Measurements from ENCODE around the gene PARS2.

Gene PARS2

GRCh38 chr1:54768093-54768492, 3.8 kb upstream of the PARS2 start:
- DNase-seq, result no peak

- no peak for DNase-seq
Observed at GRCh38 chr1:54767526-54767925, 3.2 kb upstream of the PARS2 start.

DNA sequence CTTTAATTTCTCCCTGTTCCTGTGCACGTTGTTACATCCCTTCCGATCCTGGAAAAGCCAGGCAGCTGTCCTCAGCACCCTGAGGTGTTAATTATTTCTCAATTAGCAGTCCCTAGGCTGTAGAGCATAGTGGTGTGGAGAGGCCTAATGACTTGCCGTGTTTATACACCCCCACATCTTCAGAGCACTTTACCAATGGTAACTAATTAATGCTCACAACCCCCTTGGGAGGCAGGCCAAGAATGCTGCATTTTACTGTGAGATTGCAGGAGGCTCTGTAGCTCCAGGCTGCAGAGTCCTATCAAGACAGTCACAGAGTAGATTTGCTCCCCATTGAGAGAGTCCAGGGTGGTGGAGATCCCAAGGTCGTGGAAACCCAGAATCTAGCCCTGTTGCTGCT, 2.4 kb upstream of the PARS2 start:
- no peak for DNase-seq

- DNase-seq, result no peak
Observed at GRCh38 chr1:54764922-54765561, 719 bp upstream of the PARS2 start.

GRCh38 chr1:54763816-54764132, 549 bp downstream of the PARS2 start:
- no peak for DNase-seq

- DNase-seq, result no peak
Observed at GRCh38 chr1:54758678-54759348, 5.5 kb downstream of the PARS2 start.

DNA sequence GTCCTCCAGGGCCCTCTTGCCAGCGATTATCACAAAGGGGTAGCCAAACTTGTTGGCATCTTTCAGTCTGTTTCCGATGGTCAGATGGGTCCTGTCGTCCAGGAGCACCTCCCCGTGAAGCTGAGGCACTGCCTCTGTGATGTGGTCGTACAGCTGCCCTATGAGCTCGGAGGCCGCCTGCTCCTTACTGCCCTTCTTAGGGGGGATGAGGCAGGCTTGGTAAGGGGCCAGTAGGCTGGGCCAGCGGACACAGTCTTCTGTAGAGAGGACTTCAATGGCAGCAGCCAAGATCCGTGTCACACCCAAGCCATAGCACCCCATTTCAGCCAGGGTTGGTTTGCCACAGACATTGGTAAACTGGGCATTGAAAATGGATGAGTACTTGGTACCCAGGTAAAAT, 6.5 kb downstream of the PARS2 start:
- no peak for DNase-seq

- DNase-seq, result no peak
Observed at GRCh38 chr1:54754486-54755285, 9.6 kb downstream of the PARS2 start.

GRCh38 chr1:54754045-54754444, 10.3 kb downstream of the PARS2 start:
- DNase-seq, result no peak

GRCh38 chr1:54751426-54751825, 12.9 kb downstream of the PARS2 start:
- no peak for DNase-seq

DNA sequence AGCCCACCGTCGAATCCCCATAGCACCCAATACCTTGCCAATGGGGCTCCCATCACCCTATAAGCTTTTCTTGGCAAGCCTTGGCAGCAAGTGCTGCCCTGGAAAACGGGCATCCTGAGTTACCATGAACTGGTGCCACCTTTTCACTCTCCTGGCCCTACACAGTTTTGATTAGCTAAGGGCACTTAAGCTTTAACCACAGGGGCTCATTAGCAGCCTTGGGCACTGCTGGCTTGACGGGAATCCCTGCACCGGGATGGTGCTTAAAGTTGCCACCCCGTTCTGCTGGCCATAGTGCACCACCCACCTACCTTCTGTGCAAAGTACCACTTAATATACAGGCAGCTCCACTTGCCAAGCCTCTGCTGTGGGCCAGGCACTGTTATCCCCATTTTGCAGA, 13.7 kb downstream of the PARS2 start:
- DNase-seq, result no peak

DNA sequence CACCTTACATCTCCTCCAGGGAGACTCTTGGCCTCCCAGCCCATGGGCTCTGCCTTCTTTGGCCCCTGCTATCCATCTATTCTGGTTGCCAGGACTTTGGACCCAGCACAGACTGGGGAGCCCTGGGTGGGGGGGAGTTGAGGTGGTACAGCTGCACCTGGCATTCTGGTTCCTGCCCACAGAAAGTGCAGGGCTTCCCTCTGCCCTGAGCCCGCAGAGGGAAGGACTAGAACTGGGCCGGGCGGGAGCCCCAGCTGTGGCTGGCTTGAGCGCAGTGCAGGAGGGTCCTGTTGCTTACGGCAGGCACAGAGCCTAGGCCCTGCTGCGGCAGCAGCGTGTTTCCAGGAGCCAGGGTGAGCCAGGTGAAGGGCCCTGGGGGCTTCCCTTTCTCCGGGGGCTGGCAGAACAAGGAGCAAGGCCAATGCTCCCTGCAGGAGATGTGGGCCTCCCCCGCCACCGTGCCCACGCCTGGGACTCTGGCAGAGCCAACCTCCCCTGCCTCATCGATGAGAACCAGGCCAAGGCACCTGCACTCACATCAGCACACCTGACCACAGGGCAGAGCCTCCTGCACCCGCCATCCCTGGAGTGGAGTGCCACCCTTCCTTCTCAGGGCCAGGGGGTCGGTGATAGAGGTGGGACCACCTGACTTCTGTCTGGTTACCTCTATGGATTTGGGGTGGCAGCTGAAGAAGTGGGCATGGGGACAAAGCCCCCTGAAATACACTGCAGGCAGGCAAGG, 16.1 kb downstream of the PARS2 start:
- DNase-seq, result no peak

DNA sequence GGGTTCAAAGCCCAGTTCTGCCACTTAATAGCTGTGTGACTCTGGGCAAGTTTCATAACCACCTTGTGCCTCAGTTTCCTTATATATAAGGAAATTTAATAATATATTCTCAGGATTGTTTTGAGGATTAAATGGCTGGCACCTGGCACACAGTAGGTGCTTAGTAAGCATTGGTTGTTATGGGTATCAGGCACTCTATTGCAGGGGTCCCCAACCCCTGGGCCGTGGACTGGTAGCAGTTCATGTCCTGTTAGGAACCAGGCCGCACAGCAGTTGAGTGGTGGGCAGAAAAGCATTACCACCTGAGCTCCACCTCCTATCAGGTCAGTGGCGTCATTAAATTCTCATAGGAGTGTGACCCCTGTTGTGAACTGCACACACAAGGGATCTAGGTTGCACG, 18.5 kb downstream of the PARS2 start:
- DNase-seq, result no peak

GRCh38 chr1:54745274-54745673, 19.0 kb downstream of the PARS2 start:
- no peak for DNase-seq

GRCh38 chr1:54744696-54745095, 19.6 kb downstream of the PARS2 start:
- DNase-seq, result no peak

DNA sequence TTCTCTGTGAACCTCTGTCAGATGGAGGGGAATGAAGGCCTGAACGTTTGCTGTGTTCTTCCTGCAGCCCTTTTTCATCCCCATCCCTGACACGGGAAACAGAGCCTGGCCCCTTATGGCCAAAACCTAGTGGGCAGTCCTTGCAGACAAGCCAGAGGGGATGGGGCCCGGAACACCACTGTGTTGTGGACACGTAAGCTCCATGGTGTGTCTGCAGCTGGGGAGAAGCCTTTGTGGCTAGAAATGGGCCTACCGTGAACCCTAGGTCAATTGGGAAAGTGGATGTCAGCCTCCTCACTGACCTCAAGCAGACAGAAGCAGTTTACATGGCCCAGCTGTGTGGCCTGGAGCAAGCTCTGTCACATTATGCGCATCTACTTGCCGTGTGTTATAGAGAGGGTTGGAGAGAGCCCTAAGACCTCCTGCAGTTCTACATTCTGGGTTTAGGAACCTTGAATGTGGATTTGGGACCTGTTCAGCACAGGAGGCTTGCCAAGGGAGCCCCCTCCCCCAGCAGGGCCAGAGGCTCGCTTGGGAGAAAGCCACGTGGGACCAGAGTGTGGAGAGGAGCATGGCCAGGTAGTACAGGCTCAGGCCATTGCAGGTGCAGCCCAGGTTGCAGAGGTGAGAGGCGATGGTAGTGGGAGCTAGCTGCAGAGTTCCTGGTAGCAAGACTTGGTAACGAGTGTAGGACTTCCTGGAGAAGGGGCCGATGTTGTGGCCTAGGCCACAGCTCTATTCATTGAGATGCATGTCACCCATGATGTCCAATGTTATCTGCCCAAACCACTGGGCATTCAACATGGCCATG, 20.7 kb downstream of the PARS2 start:
- DNase-seq, result no peak

GRCh38 chr1:54742282-54742681, 22.0 kb downstream of the PARS2 start:
- peak; percentile 39 for DNase-seq

DNA sequence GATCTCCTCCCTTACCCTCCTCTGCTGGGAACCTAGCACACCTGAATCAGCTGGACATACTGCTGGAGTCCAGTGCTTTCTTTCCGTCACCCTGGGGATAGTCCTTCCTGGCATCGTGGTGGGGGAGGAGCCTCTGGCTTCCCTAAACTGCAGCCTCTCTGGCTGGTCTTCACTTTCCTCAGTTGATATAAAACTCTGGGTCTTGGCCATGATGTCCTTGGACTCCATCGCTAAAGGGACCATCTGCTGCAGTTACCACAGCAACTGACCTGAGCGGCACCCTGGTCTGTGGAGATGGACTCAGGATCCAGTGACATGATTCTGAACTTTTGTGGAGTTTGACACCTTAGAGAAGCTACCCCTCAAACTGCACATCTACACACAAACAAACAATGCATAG, 22.8 kb downstream of the PARS2 start:
- no peak for DNase-seq

DNA sequence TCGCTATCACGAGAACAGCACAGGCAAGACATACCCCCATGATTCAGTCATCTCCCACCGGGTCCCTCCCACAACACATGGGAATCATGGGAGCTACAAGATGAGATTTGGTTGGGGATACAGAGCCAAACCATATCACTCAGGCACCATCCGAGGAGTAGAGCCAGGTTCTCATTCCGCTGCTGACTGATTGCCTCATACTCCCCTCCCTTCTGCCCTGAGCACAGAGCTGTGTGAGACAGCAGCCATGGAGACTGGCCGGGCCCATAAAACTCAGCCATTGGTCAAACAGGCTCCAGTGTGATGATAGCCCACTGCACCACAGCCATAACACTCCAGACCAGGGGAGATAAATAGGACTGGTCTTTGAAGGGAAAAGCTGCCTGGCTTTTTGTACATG, 26.1 kb downstream of the PARS2 start:
- no peak for DNase-seq

DNA sequence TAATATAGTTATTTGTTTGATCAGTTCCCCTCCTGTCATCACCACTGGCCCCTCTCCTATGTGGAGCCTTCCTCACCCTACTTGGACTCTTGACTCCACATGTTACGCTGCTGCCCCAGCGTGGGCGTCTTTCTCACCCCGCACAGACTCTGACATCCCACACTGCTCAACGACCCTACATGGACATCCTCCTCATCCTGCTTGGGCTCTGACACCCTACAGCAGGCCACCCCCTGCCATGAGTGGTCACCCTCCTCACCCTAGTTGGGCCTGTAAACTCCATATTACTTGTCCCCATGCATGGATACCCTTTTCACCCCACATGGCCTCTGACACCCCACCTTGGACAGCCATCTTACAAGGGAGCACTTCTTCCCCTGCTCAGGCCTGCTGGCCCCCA, 27.6 kb downstream of the PARS2 start:
- DNase-seq, result no peak

DNA sequence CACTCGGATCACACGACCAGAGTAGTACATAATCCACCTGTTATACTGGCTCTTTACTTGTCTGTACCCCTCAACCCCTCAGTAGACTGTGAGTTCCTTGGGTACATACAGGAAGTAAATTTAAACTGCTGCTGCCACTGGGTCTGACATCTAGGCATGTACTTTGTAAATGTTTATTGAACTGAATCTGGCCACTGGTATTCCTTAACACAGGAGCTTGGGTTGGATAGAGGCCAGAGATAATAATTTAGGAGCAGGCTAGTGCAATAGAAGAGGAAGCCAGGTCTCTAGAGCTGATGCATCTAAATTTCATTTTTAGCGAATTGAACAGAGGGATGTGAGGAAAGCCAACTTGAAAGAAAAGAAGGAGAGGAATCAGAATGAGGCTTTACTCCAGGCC, 36.3 kb downstream of the PARS2 start:
- no peak for DNase-seq

GRCh38 chr1:54724771-54725170, 39.6 kb downstream of the PARS2 start:
- DNase-seq, result no peak

GRCh38 chr1:54723985-54724384, 40.3 kb downstream of the PARS2 start:
- no peak for DNase-seq

All from right hindlimb (tissue), 1 donor.